Nephron progenitor cell (in vitro differentiated cells): Measurements from ENCODE around the gene MLLT3.

ENCODE experiments used
- DNase-seq: peaks from one replicate; pipeline ENCODE4 v3.0.0; 2021
- H3K27ac Mint-ChIP-seq: 2 replicates; pipeline ENCODE4 v1.8.0; 2021; ENCODE audit warnings: mild to moderate bottlenecking, moderate library complexity, mixed read lengths
- H3K27me3 Mint-ChIP-seq: 2 replicates; pipeline ENCODE4 v1.8.0; 2021; ENCODE audit warnings: mild to moderate bottlenecking, low read depth, mixed read lengths; ENCODE audit not compliant: poor library complexity
- H3K36me3 Mint-ChIP-seq: 2 replicates; pipeline ENCODE4 v1.8.0; 2021; ENCODE audit warnings: low read depth, mixed read lengths
- H3K4me1 Mint-ChIP-seq: 2 replicates; pipeline ENCODE4 v1.8.0; 2021; ENCODE audit warnings: mixed read lengths
- H3K4me3 Mint-ChIP-seq: 2 replicates; pipeline ENCODE4 v1.8.0; 2021; ENCODE audit warnings: mild to moderate bottlenecking, moderate library complexity, mixed read lengths
- H3K9me3 Mint-ChIP-seq: 2 replicates; pipeline ENCODE4 v1.8.0; 2021; ENCODE audit warnings: mild to moderate bottlenecking, moderate library complexity, mixed read lengths
- CTCF ChIP-seq: fragments of 200-600 bp; sonication (generic); IDR thresholded peaks from 2 replicates; pipeline ENCODE4 v1.5.0; 2021; ENCODE audit warnings: antibody characterized with exemption

MLLT3 gene

GRCh38 chr9:20335668-20336332 lies 286.5 kb downstream of the MLLT3 start:
- TF ChIP-seq CTCF = no peak
- H3K4me1 Mint-ChIP-seq = peaks cover 14% of the 10 kb centered on the region
- no peaks in the 10 kb centered on the region for H3K27me3 Mint-ChIP-seq
- peaks cover 11% of the 10 kb centered on the region for H3K36me3 Mint-ChIP-seq
- no peak for DNase-seq
- no peak overlapping the region for H3K27ac Mint-ChIP-seq
- H3K9me3 Mint-ChIP-seq = peaks cover 19% of the 10 kb centered on the region
- H3K4me3 Mint-ChIP-seq = no peak overlapping the region

GRCh38 chr9:20333991-20334390 lies 288.3 kb downstream of the MLLT3 start:
- no peak for TF ChIP-seq CTCF
- no peaks in the 10 kb centered on the region for H3K4me1 Mint-ChIP-seq
- H3K27me3 Mint-ChIP-seq = no peaks in the 10 kb centered on the region
- DNase-seq = no peak
- no peak overlapping the region for H3K4me3 Mint-ChIP-seq
- H3K27ac Mint-ChIP-seq = no peak overlapping the region
- peaks cover 11% of the 10 kb centered on the region for H3K36me3 Mint-ChIP-seq
- H3K9me3 Mint-ChIP-seq = peaks cover 19% of the 10 kb centered on the region

GRCh38 chr9:20331095-20331685 lies 291.1 kb downstream of the MLLT3 start:
- peaks cover 4% of the 10 kb centered on the region for H3K27me3 Mint-ChIP-seq
- H3K27ac Mint-ChIP-seq = no peak overlapping the region
- H3K36me3 Mint-ChIP-seq = peaks cover 11% of the 10 kb centered on the region
- H3K9me3 Mint-ChIP-seq = peaks cover 19% of the 10 kb centered on the region
- no peak for TF ChIP-seq CTCF
- DNase-seq = no peak
- no peak overlapping the region for H3K4me3 Mint-ChIP-seq
- peaks cover 8% of the 10 kb centered on the region for H3K4me1 Mint-ChIP-seq

GRCh38 chr9:20330688-20331087 lies 291.6 kb downstream of the MLLT3 start:
- no peak for DNase-seq
- no peak for TF ChIP-seq CTCF
- H3K9me3 Mint-ChIP-seq = peaks cover 19% of the 10 kb centered on the region
- H3K4me3 Mint-ChIP-seq = no peak overlapping the region
- no peak overlapping the region for H3K27ac Mint-ChIP-seq
- peaks cover 4% of the 10 kb centered on the region for H3K27me3 Mint-ChIP-seq
- H3K4me1 Mint-ChIP-seq = peaks cover 12% of the 10 kb centered on the region
- peaks cover 11% of the 10 kb centered on the region for H3K36me3 Mint-ChIP-seq

- H3K4me1 Mint-ChIP-seq = peaks cover 30% of the 10 kb centered on the region
- no peaks in the 10 kb centered on the region for H3K36me3 Mint-ChIP-seq
- H3K27me3 Mint-ChIP-seq = peaks cover 10% of the 10 kb centered on the region
- no peak overlapping the region for H3K4me3 Mint-ChIP-seq
- DNase-seq = no peak
- H3K27ac Mint-ChIP-seq = no peak overlapping the region
- H3K9me3 Mint-ChIP-seq = peaks cover 2% of the 10 kb centered on the region
- TF ChIP-seq CTCF = no peak
These were observed 295.8 kb downstream of the MLLT3 start for GRCh38 chr9:20326516-20326915.

- DNase-seq = no peak
- Mint-ChIP-seq H3K27ac (peak overlapping the region; percentile 6), H3K27me3 (peaks cover 10% of the 10 kb centered on the region), H3K4me1 (peaks cover 45% of the 10 kb centered on the region), H3K36me3 (no peaks in the 10 kb centered on the region), H3K9me3 (peaks cover 2% of the 10 kb centered on the region), H3K4me3 (no peak overlapping the region)
- no peak for TF ChIP-seq CTCF
These were observed 297.3 kb downstream of the MLLT3 start for GRCh38 chr9:20325008-20325407.
